ENCODE results near the gene ZNF235.
"Not testable (repeated sequence)": the region's sequence is repeated elsewhere in the genome, so short reads cannot be mapped to it uniquely, and the experiment has no call there.

ZNF235 gene

GRCh38 chr19:44255705-44256411, 49.0 kb downstream of the ZNF235 start:
- no peak for DNase-seq (ENCODE audit: low read depth)

GRCh38 chr19:44254496-44254895, 50.3 kb downstream of the ZNF235 start:
- no peak for DNase-seq (ENCODE audit: low read depth)

- DNase-seq (ENCODE audit: low read depth), result not testable (repeated sequence)
These were observed 51.4 kb downstream of the ZNF235 start for GRCh38 chr19:44253392-44253791.

- not testable (repeated sequence) for DNase-seq (ENCODE audit: low read depth)
These were observed 52.5 kb downstream of the ZNF235 start for GRCh38 chr19:44252332-44252731.

- DNase-seq (ENCODE audit: low read depth), result no peak
These were observed 68.4 kb downstream of the ZNF235 start for GRCh38 chr19:44236384-44236783.
